ENCODE data around the gene TRIM44. TPM values are rescaled to one million over a fixed set of nuclear protein-coding genes. Genes with fewer than 3 reads are reported as not detected.

Gene TRIM44
- total and polyA plus RNA-seq, 3 donors from 2014 or later, result 37.1 to 42.3 (median 41.6) TPM

DNA sequence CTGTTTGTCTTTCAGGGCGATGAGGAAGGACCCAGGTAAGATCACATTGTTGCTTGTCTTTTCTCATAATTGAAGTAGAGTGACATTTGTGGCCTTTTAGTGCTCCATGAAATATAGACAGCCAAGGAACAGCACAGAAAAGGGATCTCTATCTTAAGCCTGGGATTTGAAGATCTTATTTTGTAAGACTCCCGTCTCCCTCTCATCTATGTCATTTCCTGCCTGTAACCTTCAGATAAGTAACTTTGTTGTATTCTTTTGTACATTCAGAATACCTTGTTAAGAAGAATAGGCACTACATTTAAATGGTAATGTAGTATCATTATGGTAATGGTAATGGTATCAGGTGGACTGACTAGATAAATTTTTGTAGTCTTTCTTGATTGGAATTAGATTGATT lies 72.8 kb downstream of the TRIM44 start:
- intact Hi-C loops (cut with DNase I; ENCODE audit: low total_unique reads), result no loop called here
- WGBS, 2 donors, result 69% methylated on average over 2 of the region's 2 CpGs

DNA sequence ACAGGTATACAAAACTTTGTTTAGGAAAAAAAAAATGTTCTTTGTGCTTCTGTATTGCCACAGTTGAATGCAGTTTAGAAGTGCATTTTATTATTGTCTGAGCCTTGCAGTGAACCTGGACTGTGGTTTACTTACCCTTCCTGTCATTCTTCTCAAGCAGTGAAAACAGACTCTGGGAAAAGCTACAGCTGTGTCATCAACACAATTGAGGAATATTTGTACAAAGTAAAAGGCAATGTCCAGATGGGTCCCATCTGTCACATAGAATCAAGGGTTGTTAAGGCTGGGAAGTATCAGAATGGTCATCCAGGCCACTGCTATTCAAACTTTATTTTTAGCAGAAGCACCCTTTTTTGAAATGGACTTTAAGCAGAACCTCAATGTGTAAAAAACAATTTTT lies 73.3 kb downstream of the TRIM44 start:
- DNase-seq, result no peak
- Histone ChIP-seq H3K4me3 (no peak overlapping the region), H3K9me3 (no peaks in the 10 kb centered on the region), H3K27ac (no peak overlapping the region), H3K27me3 (no peaks in the 10 kb centered on the region), H3K36me3 (ENCODE audit: low read depth, missing control alignments) (no peaks in the 10 kb centered on the region), H3K4me1 (no peaks in the 10 kb centered on the region)
- intact Hi-C loops (cut with DNase I; ENCODE audit: low total_unique reads), result no loop called here
- no peak for TF ChIP-seq POLR2A (IDR thresholded peaks at IDR 0.05)
- TF ChIP-seq, protein P1, sequence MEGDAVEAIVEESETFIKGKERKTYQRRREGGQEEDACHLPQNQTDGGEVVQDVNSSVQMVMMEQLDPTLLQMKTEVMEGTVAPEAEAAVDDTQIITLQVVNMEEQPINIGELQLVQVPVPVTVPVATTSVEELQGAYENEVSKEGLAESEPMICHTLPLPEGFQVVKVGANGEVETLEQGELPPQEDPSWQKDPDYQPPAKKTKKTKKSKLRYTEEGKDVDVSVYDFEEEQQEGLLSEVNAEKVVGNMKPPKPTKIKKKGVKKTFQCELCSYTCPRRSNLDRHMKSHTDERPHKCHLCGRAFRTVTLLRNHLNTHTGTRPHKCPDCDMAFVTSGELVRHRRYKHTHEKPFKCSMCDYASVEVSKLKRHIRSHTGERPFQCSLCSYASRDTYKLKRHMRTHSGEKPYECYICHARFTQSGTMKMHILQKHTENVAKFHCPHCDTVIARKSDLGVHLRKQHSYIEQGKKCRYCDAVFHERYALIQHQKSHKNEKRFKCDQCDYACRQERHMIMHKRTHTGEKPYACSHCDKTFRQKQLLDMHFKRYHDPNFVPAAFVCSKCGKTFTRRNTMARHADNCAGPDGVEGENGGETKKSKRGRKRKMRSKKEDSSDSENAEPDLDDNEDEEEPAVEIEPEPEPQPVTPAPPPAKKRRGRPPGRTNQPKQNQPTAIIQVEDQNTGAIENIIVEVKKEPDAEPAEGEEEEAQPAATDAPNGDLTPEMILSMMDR (IDR thresholded peaks at IDR 0.05), result no peak

More for the DNA sequence above, 72.8 kb downstream of the TRIM44 start:
- DNase-seq, result no peak
- Histone ChIP-seq H3K4me1 (no peaks in the 10 kb centered on the region), H3K4me3 (no peak overlapping the region), H3K27me3 (no peaks in the 10 kb centered on the region), H3K27ac (no peak overlapping the region), H3K9me3 (no peaks in the 10 kb centered on the region), H3K36me3 (ENCODE audit: low read depth, missing control alignments) (no peaks in the 10 kb centered on the region)
- TF ChIP-seq, protein P1 (IDR thresholded peaks at IDR 0.05), result no peak
- TF ChIP-seq POLR2A (IDR thresholded peaks at IDR 0.05), result no peak

DNA sequence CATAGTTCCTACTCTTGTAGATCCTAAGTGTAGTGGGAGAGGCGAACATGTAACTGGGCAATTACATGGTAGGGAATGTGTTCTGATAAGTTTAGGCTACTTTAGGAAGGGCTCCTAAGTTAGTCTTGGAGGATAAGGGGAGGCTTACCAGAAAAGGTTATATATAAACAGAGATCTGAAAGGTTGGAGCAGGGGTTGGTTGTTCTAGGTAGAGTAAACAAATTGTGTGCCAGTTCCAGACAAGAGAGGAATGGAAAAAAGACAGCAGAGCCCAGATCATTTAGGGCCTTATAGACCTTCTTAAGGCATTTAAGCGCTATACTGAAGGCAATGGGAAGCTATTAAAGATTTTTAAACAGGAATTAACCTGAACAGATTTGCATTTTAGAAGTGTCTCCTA lies 74.4 kb downstream of the TRIM44 start:
- WGBS, 2 donors, result 92 to 100% methylated on average over 2 of the region's 2 CpGs

GRCh38 chr11:35740061-35740799 lies 77.7 kb downstream of the TRIM44 start:
- WGBS, 2 donors, result 77 to 78% methylated on average over 4 of the region's 4 CpGs
- H3K27me3 ChIP-seq, result no peaks in the 10 kb centered on the region
- H3K4me1 ChIP-seq, result no peaks in the 10 kb centered on the region
- intact Hi-C loops (cut with DNase I; ENCODE audit: low total_unique reads), result no loop called here
- DNase-seq, result no peak
- no peak overlapping the region for H3K27ac ChIP-seq
- TF ChIP-seq POLR2A (IDR thresholded peaks at IDR 0.05), result no peak
- TF ChIP-seq, protein P1 (IDR thresholded peaks at IDR 0.05), result no peak
- no peaks in the 10 kb centered on the region for H3K9me3 ChIP-seq
- no peaks in the 10 kb centered on the region for H3K36me3 ChIP-seq (ENCODE audit: low read depth, missing control alignments)
- no peak overlapping the region for H3K4me3 ChIP-seq

More for the DNA sequence above, 74.4 kb downstream of the TRIM44 start:
- H3K4me3 ChIP-seq, result no peak overlapping the region
- H3K9me3 ChIP-seq, result no peaks in the 10 kb centered on the region
- H3K27ac ChIP-seq, result no peak overlapping the region
- no peaks in the 10 kb centered on the region for H3K36me3 ChIP-seq (ENCODE audit: low read depth, missing control alignments)
- DNase-seq, result no peak
- no peaks in the 10 kb centered on the region for H3K4me1 ChIP-seq
- intact Hi-C loops (cut with DNase I; ENCODE audit: low total_unique reads), result no loop called here
- no peaks in the 10 kb centered on the region for H3K27me3 ChIP-seq
- TF ChIP-seq, protein P1 (IDR thresholded peaks at IDR 0.05), result no peak
- no peak for TF ChIP-seq POLR2A (IDR thresholded peaks at IDR 0.05)

Data from testis (tissue), 3 donors.